ENCODE data around the gene DMXL1. TPM values are rescaled to one million over a fixed set of nuclear protein-coding genes. Genes with fewer than 3 reads are reported as not detected.
A peak's percentile ranks its signal among the peaks of the same experiment; 100 is the strongest.

Gene DMXL1
- total and polyA plus RNA-seq, 12 donors, result 5.9 to 36.5 (median 25.4) TPM

- 0 to 3% methylated on average over 1 of the region's 1 CpG for WGBS, 2 donors
- Histone ChIP-seq H3K4me1 (peaks cover 0 to 11% (median 3%) of the 10 kb centered on the region in 9 donors), H3K9me3 (peaks cover 0 to 33% (median 0%) of the 10 kb centered on the region in 11 donors), H3K27ac (no peak overlapping the region), H3K27me3 (no peaks in the 10 kb centered on the region), H3K4me3 (no peak overlapping the region), H3K36me3 (no peaks in the 10 kb centered on the region)
- intact Hi-C loops (cut with DNase I), result loop anchor here in 2 of 10 donors (10.0 kb wide), 2 partner anchors 71 to 151 kb away; no protein-coding TSS in a partner anchor
- no peak for TF ChIP-seq CTCF (IDR thresholded peaks at IDR 0.05)
- DNase-seq (no peak), ATAC-seq (no peak)
Observed at GRCh38 chr5:119264186-119264585, 193.3 kb downstream of the DMXL1 start.

GRCh38 chr5:119267958-119268386 lies 197.1 kb downstream of the DMXL1 start:
- Histone ChIP-seq H3K9me3 (peaks cover 0 to 10% (median 0%) of the 10 kb centered on the region in 11 donors), H3K36me3 (no peaks in the 10 kb centered on the region), H3K4me1 (peaks cover 0 to 44% (median 11%) of the 10 kb centered on the region in 9 donors), H3K27me3 (no peaks in the 10 kb centered on the region), H3K27ac (peak overlapping the region; percentile 76 to 95 (median 93)), H3K4me3 (peak overlapping the region; percentile 56 to 96 (median 82))
- 3 to 5% methylated on average over 18 of the region's 18 CpGs for WGBS, 2 donors
- DNase-seq (peak; percentile 92 to 94), ATAC-seq (peak; percentile 90 to 96 (median 94))
- intact Hi-C loops (cut with DNase I), result loop anchor here in 7 of 10 donors (1.0 to 10.0 kb wide), 10 partner anchors 54 to 281 kb away; partner anchors contain the start of genes DMXL1 (in 2 of the 7) and DTWD2 (in 2 of the 7)
- peak in 8 of 9 donors; percentile 22 to 97 (median 61) for TF ChIP-seq CTCF (IDR thresholded peaks at IDR 0.05)

GRCh38 chr5:119268387-119269060 lies 197.6 kb downstream of the DMXL1 start:
- Histone ChIP-seq H3K27ac (peak overlapping the region; percentile 76 to 95 (median 93)), H3K4me1 (peaks cover 0 to 49% (median 12%) of the 10 kb centered on the region in 9 donors), H3K36me3 (no peaks in the 10 kb centered on the region), H3K27me3 (no peaks in the 10 kb centered on the region), H3K4me3 (peak overlapping the region; percentile 56 to 96 (median 82)), H3K9me3 (peaks cover 0 to 4% (median 0%) of the 10 kb centered on the region in 11 donors)
- peak in 1 of 9 donors; percentile 31 for TF ChIP-seq CTCF (IDR thresholded peaks at IDR 0.05)
- ATAC-seq, result peak; percentile 98 to 100 (median 99)
- peak; percentile 97 to 99 for DNase-seq
- WGBS, 2 donors, result 0% methylated on average over 65 of the region's 65 CpGs
- intact Hi-C loops (cut with DNase I), result loop anchor here in 7 of 10 donors (1.0 to 10.0 kb wide), 10 partner anchors 54 to 281 kb away; partner anchors contain the start of genes DMXL1 (in 2 of the 7) and DTWD2 (in 2 of the 7)

- TF ChIP-seq CTCF (IDR thresholded peaks at IDR 0.05), result no peak
- ATAC-seq, result no peak
- Histone ChIP-seq H3K9me3 (no peaks in the 10 kb centered on the region), H3K27me3 (no peaks in the 10 kb centered on the region), H3K36me3 (no peaks in the 10 kb centered on the region), H3K4me1 (peaks cover 0 to 57% (median 18%) of the 10 kb centered on the region in 9 donors), H3K27ac (peak overlapping the region in 9 of 10 donors; percentile 83 to 95 (median 93)), H3K4me3 (peak overlapping the region; percentile 56 to 96 (median 82))
- peak; percentile 23 to 25 for DNase-seq
- intact Hi-C loops (cut with DNase I), result loop anchor here in 7 of 10 donors (2.0 to 10.0 kb wide), 9 partner anchors 53 to 282 kb away; partner anchors contain the start of genes DTWD2 (in 2 of the 7) and DMXL1 (in 1 of the 7)
- WGBS, 2 donors, result 5 to 6% methylated on average over 24 of the region's 24 CpGs
Observed at GRCh38 chr5:119269061-119269944, 198.4 kb downstream of the DMXL1 start.

All from heart right ventricle (tissue), 16 donors.